HepG2 (cell line): Measurements from ENCODE around the gene RGSL1.

Experiments used
- CHCHD3 ChIP-seq: sonication (generic); formaldehyde crosslinking; IDR thresholded peaks from 2 replicates; pipeline ENCODE4 v1.8.0; 2022; ENCODE audit warnings: mild to moderate bottlenecking, missing genetic modification reagents, moderate library complexity
- JUNB ChIP-seq: sonication (generic); formaldehyde crosslinking; IDR thresholded peaks from 2 replicates; pipeline ENCODE4 v1.8.0; 2022; ENCODE audit warnings: missing genetic modification reagents, mild to moderate bottlenecking, borderline replicate concordance
- MED1 ChIP-seq: sonication (generic); formaldehyde crosslinking; IDR thresholded peaks from 2 replicates; pipeline ENCODE4 v1.4.0; 2020; ENCODE audit warnings: missing genetic modification reagents
- POLR2A ChIP-seq, 2 experiments: IDR thresholded peaks; 2 replicates each; pipeline ENCODE4 v1.6.1; 2011; ENCODE audit warnings: low read depth in 2 of 2, low read length in 2 of 2, mild to moderate bottlenecking in 1 of 2, moderate library complexity in 1 of 2; ENCODE audit not compliant: insufficient read depth in 1 of 2
- SP1 ChIP-seq, 2 experiments: fragments of 450-650 bp in 1 of 2; sonication (generic) in 1 of 2; formaldehyde crosslinking in 1 of 2; IDR thresholded peaks; 2 replicates each; pipeline versions ENCODE4 v1.4.0 to v1.6.1; 2016 to 2020; ENCODE audit warnings: missing genetic modification reagents in 1 of 2
- TBP ChIP-seq: sonication (generic); formaldehyde crosslinking; IDR thresholded peaks from 2 replicates; pipeline ENCODE4 v1.5.0; 2020; ENCODE audit warnings: missing genetic modification reagents
- TEAD2 ChIP-seq: sonication (generic); formaldehyde crosslinking; IDR thresholded peaks from 2 replicates; pipeline ENCODE4 v1.9.0; 2021; ENCODE audit warnings: missing genetic modification reagents
- ZBTB44 ChIP-seq: sonication (generic); formaldehyde crosslinking; IDR thresholded peaks from 2 replicates; pipeline ENCODE4 v1.4.0; 2020; ENCODE audit warnings: missing genetic modification reagents
- ZNF329 ChIP-seq: sonication (generic); formaldehyde crosslinking; IDR thresholded peaks from 2 replicates; pipeline ENCODE4 v1.9.0; 2021; ENCODE audit warnings: low read depth, mild to moderate bottlenecking, missing genetic modification reagents
- ZNF574 ChIP-seq: sonication (generic); formaldehyde crosslinking; IDR thresholded peaks from 2 replicates; pipeline ENCODE4 v1.4.0; 2020; ENCODE audit warnings: missing genetic modification reagents
- ZNF7 ChIP-seq: IDR thresholded peaks from 2 replicates; pipeline ENCODE4 v1.6.1; 2016; ENCODE audit warnings: missing biosample characterization, missing genetic modification reagents
- TF ChIP-seq, protein P1 (sequence below), 2 experiments: IDR thresholded peaks; 2 replicates each; pipeline ENCODE4 v1.6.1; 2011 to 2012; ENCODE audit warnings: low read length in 2 of 2, borderline replicate concordance in 1 of 2, low read depth in 1 of 2, mild to moderate bottlenecking in 1 of 2, moderate library complexity in 1 of 2
- TF ChIP-seq, protein P2 (sequence below): sonication (generic); formaldehyde crosslinking; IDR thresholded peaks from 2 replicates; pipeline ENCODE4 v1.4.0; 2020; ENCODE audit warnings: mild to moderate bottlenecking, missing genetic modification reagents

DNA sequence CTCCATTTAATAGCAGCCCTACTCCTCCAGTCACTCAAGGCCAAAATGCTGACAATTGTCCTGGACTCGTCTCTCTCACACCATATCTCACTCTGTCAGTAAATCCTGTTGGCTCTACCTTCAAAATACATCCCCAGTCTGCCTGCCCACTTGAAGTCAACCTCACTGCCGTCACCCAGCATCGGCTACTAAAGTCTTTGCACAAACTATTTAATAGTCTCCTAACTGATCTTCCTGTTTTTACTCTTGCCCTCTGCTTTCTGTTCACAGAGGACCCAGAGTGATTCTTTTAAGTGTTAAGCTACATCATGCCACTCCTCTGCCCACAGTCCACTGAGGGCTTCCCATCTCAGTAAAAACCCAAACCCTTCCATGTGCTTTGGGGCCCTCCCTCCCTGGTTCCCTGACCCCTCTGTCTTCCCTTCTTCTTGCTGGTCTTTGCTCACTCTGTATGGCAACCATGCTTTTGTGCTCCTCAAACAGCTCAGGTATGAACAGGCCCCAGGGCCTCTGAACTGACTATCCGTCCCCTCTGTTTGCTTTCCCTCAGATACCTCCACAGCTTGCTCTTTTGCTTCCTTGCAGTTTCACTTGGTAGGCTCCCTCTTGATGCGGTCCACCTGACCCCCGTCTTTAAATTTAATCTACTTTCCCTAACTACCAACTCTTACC, 120.1 kb downstream of the RGSL1 start:
- TF ChIP-seq SP1 (IDR thresholded peaks at IDR 0.05), result no peak
- no peak for TF ChIP-seq SP1 (CRISPR knock-in tag; IDR thresholded peaks at IDR 0.05)
- TF ChIP-seq TBP (CRISPR knock-in tag), result no peak
- TF ChIP-seq MED1, result no peak
- TF ChIP-seq CHCHD3 (CRISPR knock-in tag), result no peak
- TF ChIP-seq, protein P1, sequence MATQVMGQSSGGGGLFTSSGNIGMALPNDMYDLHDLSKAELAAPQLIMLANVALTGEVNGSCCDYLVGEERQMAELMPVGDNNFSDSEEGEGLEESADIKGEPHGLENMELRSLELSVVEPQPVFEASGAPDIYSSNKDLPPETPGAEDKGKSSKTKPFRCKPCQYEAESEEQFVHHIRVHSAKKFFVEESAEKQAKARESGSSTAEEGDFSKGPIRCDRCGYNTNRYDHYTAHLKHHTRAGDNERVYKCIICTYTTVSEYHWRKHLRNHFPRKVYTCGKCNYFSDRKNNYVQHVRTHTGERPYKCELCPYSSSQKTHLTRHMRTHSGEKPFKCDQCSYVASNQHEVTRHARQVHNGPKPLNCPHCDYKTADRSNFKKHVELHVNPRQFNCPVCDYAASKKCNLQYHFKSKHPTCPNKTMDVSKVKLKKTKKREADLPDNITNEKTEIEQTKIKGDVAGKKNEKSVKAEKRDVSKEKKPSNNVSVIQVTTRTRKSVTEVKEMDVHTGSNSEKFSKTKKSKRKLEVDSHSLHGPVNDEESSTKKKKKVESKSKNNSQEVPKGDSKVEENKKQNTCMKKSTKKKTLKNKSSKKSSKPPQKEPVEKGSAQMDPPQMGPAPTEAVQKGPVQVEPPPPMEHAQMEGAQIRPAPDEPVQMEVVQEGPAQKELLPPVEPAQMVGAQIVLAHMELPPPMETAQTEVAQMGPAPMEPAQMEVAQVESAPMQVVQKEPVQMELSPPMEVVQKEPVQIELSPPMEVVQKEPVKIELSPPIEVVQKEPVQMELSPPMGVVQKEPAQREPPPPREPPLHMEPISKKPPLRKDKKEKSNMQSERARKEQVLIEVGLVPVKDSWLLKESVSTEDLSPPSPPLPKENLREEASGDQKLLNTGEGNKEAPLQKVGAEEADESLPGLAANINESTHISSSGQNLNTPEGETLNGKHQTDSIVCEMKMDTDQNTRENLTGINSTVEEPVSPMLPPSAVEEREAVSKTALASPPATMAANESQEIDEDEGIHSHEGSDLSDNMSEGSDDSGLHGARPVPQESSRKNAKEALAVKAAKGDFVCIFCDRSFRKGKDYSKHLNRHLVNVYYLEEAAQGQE (IDR thresholded peaks at IDR 0.05; ENCODE audit: borderline replicate concordance in 1 of 2, low read depth in 1 of 2, low read length in 2 of 2), result no peak
- no peak for TF ChIP-seq ZNF7
- no peak for TF ChIP-seq ZBTB44
- no peak for TF ChIP-seq TEAD2 (CRISPR knock-in tag)
- no peak for TF ChIP-seq JUNB (CRISPR knock-in tag)
- TF ChIP-seq ZNF329 (CRISPR knock-in tag), result no peak
- TF ChIP-seq POLR2A (IDR thresholded peaks at IDR 0.05; ENCODE audit: insufficient read depth in 1 of 2, low read depth in 2 of 2, low read length in 2 of 2), result no peak
- TF ChIP-seq, protein P2, sequence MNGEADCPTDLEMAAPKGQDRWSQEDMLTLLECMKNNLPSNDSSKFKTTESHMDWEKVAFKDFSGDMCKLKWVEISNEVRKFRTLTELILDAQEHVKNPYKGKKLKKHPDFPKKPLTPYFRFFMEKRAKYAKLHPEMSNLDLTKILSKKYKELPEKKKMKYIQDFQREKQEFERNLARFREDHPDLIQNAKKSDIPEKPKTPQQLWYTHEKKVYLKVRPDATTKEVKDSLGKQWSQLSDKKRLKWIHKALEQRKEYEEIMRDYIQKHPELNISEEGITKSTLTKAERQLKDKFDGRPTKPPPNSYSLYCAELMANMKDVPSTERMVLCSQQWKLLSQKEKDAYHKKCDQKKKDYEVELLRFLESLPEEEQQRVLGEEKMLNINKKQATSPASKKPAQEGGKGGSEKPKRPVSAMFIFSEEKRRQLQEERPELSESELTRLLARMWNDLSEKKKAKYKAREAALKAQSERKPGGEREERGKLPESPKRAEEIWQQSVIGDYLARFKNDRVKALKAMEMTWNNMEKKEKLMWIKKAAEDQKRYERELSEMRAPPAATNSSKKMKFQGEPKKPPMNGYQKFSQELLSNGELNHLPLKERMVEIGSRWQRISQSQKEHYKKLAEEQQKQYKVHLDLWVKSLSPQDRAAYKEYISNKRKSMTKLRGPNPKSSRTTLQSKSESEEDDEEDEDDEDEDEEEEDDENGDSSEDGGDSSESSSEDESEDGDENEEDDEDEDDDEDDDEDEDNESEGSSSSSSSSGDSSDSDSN, result no peak
- TF ChIP-seq ZNF574 (CRISPR knock-in tag), result no peak
